Measurements from ENCODE around the gene PEX3.

PEX3 gene

GRCh38 chr6:143539106-143539505, 88.5 kb downstream of the PEX3 start:
- no peak for DNase-seq (ENCODE audit: low spot score)

DNA sequence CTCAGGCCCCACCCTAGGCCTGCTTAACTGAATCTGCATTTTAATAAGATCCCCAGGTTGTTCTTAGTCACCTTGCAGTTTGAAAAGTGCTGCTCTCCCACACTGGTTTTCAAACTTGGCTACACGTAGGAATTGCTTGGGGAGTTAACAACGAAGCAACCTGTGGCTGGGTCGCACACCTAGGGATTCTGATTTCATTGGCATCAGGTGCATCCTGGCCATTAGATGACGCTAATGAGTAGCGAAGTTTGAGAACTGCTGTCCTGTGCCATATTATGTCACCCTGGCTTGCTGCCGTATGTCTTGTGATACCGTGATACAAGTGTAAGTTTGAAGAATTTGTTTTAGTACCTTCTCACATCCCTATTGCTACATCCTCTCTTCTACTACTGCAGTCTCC, 89.1 kb downstream of the PEX3 start:
- DNase-seq (ENCODE audit: low spot score): no peak

- no peak for DNase-seq (ENCODE audit: low spot score)
Measured at GRCh38 chr6:143540192-143540591, 89.6 kb downstream of the PEX3 start.

All from ecto neural progenitor cell (in vitro differentiated cells).